ENCODE results near the gene WIPI1. TPM values are rescaled to one million over a fixed set of nuclear protein-coding genes. Genes with fewer than 3 reads are reported as not detected.

Gene WIPI1
- polyA plus RNA-seq, 3 donors from 2014 or later, result 21.1 to 43.4 (median 30.0) TPM

GRCh38 chr17:68480885-68481284 lies 23.6 kb upstream of the WIPI1 start:
- Mint-ChIP-seq H3K27me3 (ENCODE audit: low read depth in 3 of 3) (peaks cover 1 to 5% (median 2%) of the 10 kb centered on the region in 3 donors), H3K9me3 (no peaks in the 10 kb centered on the region), H3K27ac (no peak overlapping the region), H3K4me1 (no peaks in the 10 kb centered on the region), H3K36me3 (no peaks in the 10 kb centered on the region), H3K4me3 (no peak overlapping the region)
- no peak for DNase-seq

- Mint-ChIP-seq H3K27me3 (ENCODE audit: low read depth in 3 of 3) (peaks cover 0 to 7% (median 6%) of the 10 kb centered on the region in 3 donors), H3K4me3 (no peak overlapping the region), H3K27ac (no peak overlapping the region), H3K9me3 (no peaks in the 10 kb centered on the region), H3K4me1 (peaks cover 0 to 5% of the 10 kb centered on the region in 2 donors), H3K36me3 (no peaks in the 10 kb centered on the region)
- DNase-seq, result no peak
Measured at GRCh38 chr17:68470961-68471360, 13.7 kb upstream of the WIPI1 start.

- H3K4me1 Mint-ChIP-seq, result peaks cover 0 to 2% of the 10 kb centered on the region in 2 donors
- no peak overlapping the region for H3K27ac Mint-ChIP-seq
- H3K9me3 Mint-ChIP-seq, result no peaks in the 10 kb centered on the region
- peaks cover 0 to 6% (median 3%) of the 10 kb centered on the region in 3 donors for H3K27me3 Mint-ChIP-seq (ENCODE audit: low read depth in 3 of 3)
- DNase-seq, result no peak
- H3K36me3 Mint-ChIP-seq, result no peaks in the 10 kb centered on the region
- no peak overlapping the region for H3K4me3 Mint-ChIP-seq
Measured at GRCh38 chr17:68468788-68469187, 11.5 kb upstream of the WIPI1 start.

GRCh38 chr17:68468334-68468733 lies 11.0 kb upstream of the WIPI1 start:
- no peaks in the 10 kb centered on the region for H3K36me3 Mint-ChIP-seq
- H3K4me1 Mint-ChIP-seq, result peaks cover 0 to 2% of the 10 kb centered on the region in 2 donors
- H3K27ac Mint-ChIP-seq, result no peak overlapping the region

GRCh38 chr17:68463211-68464019 lies 6.1 kb upstream of the WIPI1 start:
- H3K36me3 Mint-ChIP-seq, result no peaks in the 10 kb centered on the region
- H3K4me1 Mint-ChIP-seq, result peaks cover 47 to 49% of the 10 kb centered on the region in 2 donors
- peak overlapping the region in 2 of 5 donors; percentile 46 to 55 for H3K4me3 Mint-ChIP-seq
- no peaks in the 10 kb centered on the region for H3K9me3 Mint-ChIP-seq
- peaks cover 6 to 9% (median 7%) of the 10 kb centered on the region in 3 donors for H3K27me3 Mint-ChIP-seq (ENCODE audit: low read depth in 3 of 3)
- H3K27ac Mint-ChIP-seq, result peak overlapping the region in 5 of 6 donors; percentile 73 to 95 (median 80)
- DNase-seq, result no peak

More at GRCh38 chr17:68468334-68468733, 11.0 kb upstream of the WIPI1 start:
- no peak overlapping the region for H3K4me3 Mint-ChIP-seq
- no peaks in the 10 kb centered on the region for H3K9me3 Mint-ChIP-seq
- H3K27me3 Mint-ChIP-seq (ENCODE audit: low read depth in 3 of 3), result peaks cover 0 to 6% (median 3%) of the 10 kb centered on the region in 3 donors
- no peak for DNase-seq

GRCh38 chr17:68462381-68463210 lies 5.3 kb upstream of the WIPI1 start:
- Mint-ChIP-seq H3K27ac (peak overlapping the region; percentile 48 to 99 (median 91)), H3K27me3 (ENCODE audit: low read depth in 3 of 3) (peaks cover 6 to 12% (median 8%) of the 10 kb centered on the region in 3 donors), H3K9me3 (no peaks in the 10 kb centered on the region), H3K36me3 (no peaks in the 10 kb centered on the region), H3K4me3 (peak overlapping the region; percentile 6 to 63 (median 46)), H3K4me1 (peaks cover 55 to 57% of the 10 kb centered on the region in 2 donors)
- DNase-seq, result peak; percentile 77 to 80 (median 79)

GRCh38 chr17:68461589-68461988 lies 4.3 kb upstream of the WIPI1 start:
- peaks cover 60 to 62% of the 10 kb centered on the region in 2 donors for H3K4me1 Mint-ChIP-seq
- H3K27me3 Mint-ChIP-seq (ENCODE audit: low read depth in 3 of 3), result peaks cover 5 to 16% (median 9%) of the 10 kb centered on the region in 3 donors
- H3K4me3 Mint-ChIP-seq, result peak overlapping the region; percentile 70 to 96 (median 78)
- H3K27ac Mint-ChIP-seq, result peak overlapping the region; percentile 92 to 99 (median 96)
- H3K36me3 Mint-ChIP-seq, result no peaks in the 10 kb centered on the region
- H3K9me3 Mint-ChIP-seq, result no peaks in the 10 kb centered on the region
- DNase-seq, result no peak

- H3K4me1 Mint-ChIP-seq, result peaks cover 64 to 67% of the 10 kb centered on the region in 2 donors
- H3K4me3 Mint-ChIP-seq, result peak overlapping the region; percentile 70 to 96 (median 78)
Measured at GRCh38 chr17:68461122-68461539, 3.8 kb upstream of the WIPI1 start.

GRCh38 chr17:68460715-68461114 lies 3.4 kb upstream of the WIPI1 start:
- Mint-ChIP-seq H3K36me3 (no peaks in the 10 kb centered on the region), H3K4me1 (peaks cover 66 to 71% of the 10 kb centered on the region in 2 donors), H3K27me3 (ENCODE audit: low read depth in 3 of 3) (peaks cover 6 to 20% (median 9%) of the 10 kb centered on the region in 3 donors), H3K9me3 (no peaks in the 10 kb centered on the region), H3K4me3 (peak overlapping the region; percentile 70 to 96 (median 78)), H3K27ac (peak overlapping the region; percentile 92 to 99 (median 96))
- peak; percentile 72 to 75 (median 73) for DNase-seq

More at GRCh38 chr17:68461122-68461539, 3.8 kb upstream of the WIPI1 start:
- no peaks in the 10 kb centered on the region for H3K9me3 Mint-ChIP-seq
- H3K36me3 Mint-ChIP-seq, result no peaks in the 10 kb centered on the region
- peaks cover 6 to 18% (median 9%) of the 10 kb centered on the region in 3 donors for H3K27me3 Mint-ChIP-seq (ENCODE audit: low read depth in 3 of 3)
- peak in 1 of 3 donors; percentile 28 for DNase-seq
- H3K27ac Mint-ChIP-seq, result peak overlapping the region; percentile 92 to 99 (median 96)

- peak in 2 of 3 donors; percentile 13 to 24 for DNase-seq
- peaks cover 6 to 20% (median 9%) of the 10 kb centered on the region in 3 donors for H3K27me3 Mint-ChIP-seq (ENCODE audit: low read depth in 3 of 3)
- H3K9me3 Mint-ChIP-seq, result no peaks in the 10 kb centered on the region
- H3K4me1 Mint-ChIP-seq, result peaks cover 70 to 77% of the 10 kb centered on the region in 2 donors
- no peaks in the 10 kb centered on the region for H3K36me3 Mint-ChIP-seq
- H3K4me3 Mint-ChIP-seq, result peak overlapping the region; percentile 70 to 96 (median 78)
- peak overlapping the region; percentile 92 to 99 (median 96) for H3K27ac Mint-ChIP-seq
Measured at GRCh38 chr17:68460146-68460545, 2.9 kb upstream of the WIPI1 start.

- H3K27me3 Mint-ChIP-seq (ENCODE audit: low read depth in 3 of 3), result peaks cover 6 to 20% (median 9%) of the 10 kb centered on the region in 3 donors
- peak overlapping the region; percentile 91 to 99 (median 96) for H3K27ac Mint-ChIP-seq
- H3K9me3 Mint-ChIP-seq, result no peaks in the 10 kb centered on the region
- peak in 1 of 3 donors; percentile 33 for DNase-seq
- H3K4me3 Mint-ChIP-seq, result peak overlapping the region; percentile 25 to 96 (median 72)
- peaks cover 80 to 87% of the 10 kb centered on the region in 2 donors for H3K4me1 Mint-ChIP-seq
- peaks cover 0 to 3% (median 0%) of the 10 kb centered on the region in 3 donors for H3K36me3 Mint-ChIP-seq
Measured at GRCh38 chr17:68459037-68459639, 1.8 kb upstream of the WIPI1 start.

GRCh38 chr17:68458260-68459036 lies 1.2 kb upstream of the WIPI1 start:
- Mint-ChIP-seq H3K27ac (peak overlapping the region; percentile 93 to 99 (median 98)), H3K4me3 (peak overlapping the region; percentile 88 to 96 (median 89)), H3K9me3 (no peaks in the 10 kb centered on the region), H3K36me3 (peaks cover 0 to 8% (median 4%) of the 10 kb centered on the region in 3 donors), H3K4me1 (peaks cover 86 to 92% of the 10 kb centered on the region in 2 donors), H3K27me3 (ENCODE audit: low read depth in 3 of 3) (peaks cover 6 to 20% (median 9%) of the 10 kb centered on the region in 3 donors)
- no peak for DNase-seq

Measured in immature natural killer cell (primary cell).